K562 (cell line): Measurements from ENCODE around the gene GALNS. TPM values are rescaled to one million over a fixed set of nuclear protein-coding genes. Genes with fewer than 3 reads are reported as not detected.
A peak's percentile ranks its signal among the peaks of the same experiment; 100 is the strongest.

Experiments
- ARHGAP35 ChIP-seq: fragments of 450-650 bp; IDR thresholded peaks from 2 replicates; pipeline ENCODE4 v1.6.1; 2018; ENCODE audit not compliant: partially characterized antibody
- BDP1 ChIP-seq: IDR thresholded peaks from 3 replicates; pipeline ENCODE4 v1.6.1; 2011; ENCODE audit not compliant: insufficient read length, insufficient read depth
- CREB3L1 ChIP-seq: fragments of 450-650 bp; IDR thresholded peaks from 2 replicates; pipeline ENCODE4 v1.6.1; 2014; ENCODE audit warnings: low read depth, mild to moderate bottlenecking, moderate library complexity, borderline replicate concordance
- DNMT1 ChIP-seq: fragments of 450-650 bp; IDR thresholded peaks from 2 replicates; pipeline ENCODE4 v1.6.1; 2016; ENCODE audit warnings: antibody characterized with exemption, mild to moderate bottlenecking
- E2F3 ChIP-seq: fragments of 250-450 bp; sonication (Bioruptor Pico); IDR thresholded peaks from 2 replicates; pipeline ENCODE4 v1.4.0; 2020; ENCODE audit warnings: mild to moderate bottlenecking
- ESRRA ChIP-seq: fragments of 450-650 bp; IDR thresholded peaks from 2 replicates; pipeline ENCODE4 v1.6.1; 2014; ENCODE audit warnings: low read depth, mild to moderate bottlenecking, moderate library complexity, borderline replicate concordance
- ETS2 ChIP-seq: IDR thresholded peaks from 2 replicates; pipeline ENCODE4 v1.6.1; 2016; ENCODE audit warnings: borderline replicate concordance, missing genetic modification characterization, mild to moderate bottlenecking, moderate library complexity, missing compliant biosample characterization; ENCODE audit not compliant: poor library complexity, severe bottlenecking
- GABPB2 ChIP-seq: fragments of 250-450 bp; sonication (Bioruptor Pico); conservative IDR thresholded peaks from 2 replicates; pipeline ENCODE4 v1.5.1; 2021; ENCODE audit warnings: mild to moderate bottlenecking
- GMEB1 ChIP-seq: fragments of 250-450 bp; sonication (Bioruptor Pico); IDR thresholded peaks from 2 replicates; pipeline ENCODE4 v1.4.0; 2020; ENCODE audit warnings: mild to moderate bottlenecking
- HIVEP1 ChIP-seq: fragments of 250-450 bp; sonication (Bioruptor Pico); IDR thresholded peaks from 2 replicates; pipeline ENCODE4 v1.4.0; 2020; ENCODE audit warnings: mild to moderate bottlenecking
- JUND ChIP-seq, 2 experiments: IDR thresholded peaks; 2 replicates in 1 of 2; 3 replicates in 1 of 2; pipeline ENCODE4 v1.6.1; 2011; ENCODE audit warnings: borderline replicate concordance in 2 of 2, low read depth in 2 of 2, low read length in 2 of 2, improper control_type of control experiment in 1 of 2, missing biosample characterization in 1 of 2, missing genetic modification characterization in 1 of 2, missing genetic modification reagents in 1 of 2
- MAX ChIP-seq: sonication (generic); formaldehyde crosslinking; IDR thresholded peaks from 2 replicates; pipeline ENCODE4 v1.9.0; 2022; ENCODE audit warnings: mild to moderate bottlenecking, missing genetic modification reagents
- MTA2 ChIP-seq: fragments of 450-650 bp; IDR thresholded peaks from 2 replicates; pipeline ENCODE4 v1.6.1; 2016; ENCODE audit warnings: low read depth
- MXI1 ChIP-seq: IDR thresholded peaks from 2 replicates; pipeline ENCODE4 v1.6.1; 2011; ENCODE audit warnings: low read depth, mild to moderate bottlenecking, improper control_type of control experiment, low read length
- NCOA6 ChIP-seq: fragments of 450-650 bp; IDR thresholded peaks from 2 replicates; pipeline ENCODE4 v1.6.1; 2017; ENCODE audit warnings: mild to moderate bottlenecking
- PHTF2 ChIP-seq: fragments of 250-450 bp; sonication (Bioruptor Pico); IDR thresholded peaks from 2 replicates; pipeline ENCODE4 v1.5.0; 2021; ENCODE audit warnings: mild to moderate bottlenecking
- POLR2G ChIP-seq: fragments of 200-400 bp; formaldehyde crosslinking; IDR thresholded peaks from 2 replicates; pipeline ENCODE4 v1.6.1; 2017; ENCODE audit warnings: low read depth, mild to moderate bottlenecking, antibody characterized with exemption, low read length, moderate library complexity
- PPARD ChIP-seq: fragments of 250-450 bp; sonication (Bioruptor Pico); IDR thresholded peaks from 2 replicates; pipeline ENCODE4 v1.8.0; 2022; ENCODE audit warnings: inconsistent platforms, mild to moderate bottlenecking, moderate library complexity
- PRPF4 ChIP-seq: fragments of 200-400 bp; formaldehyde crosslinking; IDR thresholded peaks from one replicate; pipeline ENCODE4 v1.6.1; 2017; ENCODE audit warnings: low read length, low read depth, mild to moderate bottlenecking; ENCODE audit not compliant: insufficient read depth, poor library complexity, severe bottlenecking
- RBM34 ChIP-seq: fragments of 200-400 bp; formaldehyde crosslinking; IDR thresholded peaks from 2 replicates; pipeline ENCODE4 v1.6.1; 2018; ENCODE audit warnings: low read length, borderline replicate concordance; ENCODE audit not compliant: insufficient read depth
- RUNX1 ChIP-seq: sonication (generic); IDR thresholded peaks from 2 replicates; pipeline ENCODE4 v1.6.1; 2016; ENCODE audit warnings: antibody characterized with exemption, low read depth
- SRSF1 ChIP-seq: fragments of 200-400 bp; formaldehyde crosslinking; IDR thresholded peaks from 2 replicates; pipeline ENCODE4 v1.6.1; 2017; ENCODE audit warnings: mild to moderate bottlenecking, low read depth, low read length, moderate library complexity
- TGIF2 ChIP-seq: sonication (generic); formaldehyde crosslinking; IDR thresholded peaks from 2 replicates; pipeline ENCODE4 v1.8.1; 2022; ENCODE audit warnings: mild to moderate bottlenecking, missing genetic modification reagents, moderate library complexity
- XRCC3 ChIP-seq: fragments of 450-650 bp; IDR thresholded peaks from 2 replicates; pipeline ENCODE4 v1.6.1; 2017; ENCODE audit warnings: mild to moderate bottlenecking, moderate library complexity
- ZKSCAN3 ChIP-seq: fragments of 250-450 bp; sonication (Bioruptor Pico); IDR thresholded peaks from 2 replicates; pipeline ENCODE4 v1.4.0; 2020
- ZNF384 ChIP-seq: IDR thresholded peaks from 2 replicates; pipeline ENCODE4 v1.6.1; 2012; ENCODE audit warnings: low read depth, low read length, improper control_type of control experiment
- ZNF584 ChIP-seq: fragments of 200-800 bp; sonication (Bioruptor generic); IDR thresholded peaks from 2 replicates; pipeline ENCODE4 v1.6.1; 2016; ENCODE audit warnings: low read depth, mild to moderate bottlenecking, missing genetic modification characterization, missing compliant biosample characterization
- ZNF668 ChIP-seq: fragments of 250-450 bp; sonication (Bioruptor Pico); IDR thresholded peaks from 2 replicates; pipeline ENCODE4 v1.8.0; 2022; ENCODE audit warnings: mild to moderate bottlenecking, inconsistent platforms
- polyA plus RNA-seq, 8 experiments: library from polyadenylated mRNA; depleted of rRNA in 4 of 8; stranded (reverse) in 5 of 8; unstranded in 3 of 8; fragments of >200 nt; fragmentation: Nextera tagmentation in 2 of 8; fragmentation: Illumina TruSeq in 1 of 8; extraction: Ambion mirVana in 2 of 8; extraction: Trizol in 1 of 8; gene quantifications; 2 replicates each; pipeline versions ENCODE4 v1.2.1 to v1.2.3, GENCODE V29; 2011 to 2014; ENCODE audit warnings: inconsistent platforms in 1 of 8, missing spikeins in 1 of 8
- total RNA-seq, 7 experiments: library from RNA; depleted of rRNA in 6 of 7; stranded (reverse); fragments of >200 nt in 6 of 7; fragmentation: Illumina TruSeq in 2 of 7; extraction: Trizol in 2 of 7; gene quantifications; 2 replicates each; pipeline versions ENCODE4 v1.2.1 to v1.2.3, GENCODE V29; 2011 to 2021; ENCODE audit warnings: low replicate concordance in 1 of 7

The GALNS gene
- total and polyA plus RNA-seq, 9 of the 15 experiments (the other 6 are each of a cell fraction or from before 2014, with no cell fraction given), result 0.38 to 13.2 (median 4.3) TPM

DNA sequence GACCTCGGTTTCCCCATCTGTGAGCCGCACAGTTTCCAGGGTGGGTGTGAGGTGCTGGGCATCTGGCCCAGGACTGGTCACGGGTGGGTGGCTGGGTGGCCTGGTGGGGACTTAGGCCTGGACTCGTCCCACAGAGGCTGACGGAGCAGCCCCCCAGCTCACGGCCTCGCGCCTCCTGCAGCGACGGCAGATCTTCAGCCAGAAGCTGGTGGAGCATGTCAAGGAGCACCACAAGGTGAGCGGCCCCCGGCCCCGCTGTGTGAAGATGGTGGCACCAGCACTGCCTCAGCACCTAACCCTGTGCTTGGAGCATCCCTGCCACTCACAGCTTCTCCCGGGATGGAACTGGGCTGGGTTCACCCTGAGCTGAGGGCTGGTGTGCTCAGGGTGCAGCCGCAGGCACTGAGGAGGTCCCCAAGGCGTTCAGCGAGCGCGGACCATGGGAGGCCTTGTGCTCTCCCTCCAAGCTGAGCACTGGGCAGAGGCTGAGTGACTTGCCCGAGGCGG, 50.8 kb downstream of the GALNS start (continued):
- no peak for TF ChIP-seq JUND (IDR thresholded peaks at IDR 0.05; ENCODE audit: borderline replicate concordance, low read depth, low read length)
- no peak for TF ChIP-seq JUND (tag; IDR thresholded peaks at IDR 0.05; ENCODE audit: borderline replicate concordance, low read depth, low read length)
- no peak for TF ChIP-seq ETS2 (tag)
- peak; percentile 58 for TF ChIP-seq PRPF4
- no peak for TF ChIP-seq GMEB1 (CRISPR knock-in tag)
- TF ChIP-seq ZNF584, result no peak
- no peak for TF ChIP-seq ESRRA
- no peak for TF ChIP-seq PHTF2 (CRISPR knock-in tag)
- no peak for TF ChIP-seq BDP1
- TF ChIP-seq GABPB2 (CRISPR knock-in tag), result no peak
- TF ChIP-seq RUNX1, result no peak
- TF ChIP-seq E2F3, result no peak
- TF ChIP-seq ARHGAP35, result no peak
- no peak for TF ChIP-seq MXI1
- no peak for TF ChIP-seq CREB3L1
- no peak for TF ChIP-seq DNMT1
- TF ChIP-seq NCOA6, result no peak
- no peak for TF ChIP-seq TGIF2 (CRISPR knock-in tag)
- TF ChIP-seq SRSF1, result no peak
- no peak for TF ChIP-seq ZKSCAN3
- no peak for TF ChIP-seq XRCC3
- no peak for TF ChIP-seq RBM34
- TF ChIP-seq HIVEP1 (CRISPR knock-in tag), result no peak
- TF ChIP-seq MAX, result peak; percentile 53
- no peak for TF ChIP-seq PPARD
- TF ChIP-seq POLR2G, result peak; percentile 39
- TF ChIP-seq ZNF384, result no peak
- no peak for TF ChIP-seq ZNF668
- no peak for TF ChIP-seq MTA2
